ENCODE measurements around the gene ADAMTSL5. TPM values are rescaled to one million over a fixed set of nuclear protein-coding genes. Genes with fewer than 3 reads are reported as not detected.

Gene ADAMTSL5, protein sequence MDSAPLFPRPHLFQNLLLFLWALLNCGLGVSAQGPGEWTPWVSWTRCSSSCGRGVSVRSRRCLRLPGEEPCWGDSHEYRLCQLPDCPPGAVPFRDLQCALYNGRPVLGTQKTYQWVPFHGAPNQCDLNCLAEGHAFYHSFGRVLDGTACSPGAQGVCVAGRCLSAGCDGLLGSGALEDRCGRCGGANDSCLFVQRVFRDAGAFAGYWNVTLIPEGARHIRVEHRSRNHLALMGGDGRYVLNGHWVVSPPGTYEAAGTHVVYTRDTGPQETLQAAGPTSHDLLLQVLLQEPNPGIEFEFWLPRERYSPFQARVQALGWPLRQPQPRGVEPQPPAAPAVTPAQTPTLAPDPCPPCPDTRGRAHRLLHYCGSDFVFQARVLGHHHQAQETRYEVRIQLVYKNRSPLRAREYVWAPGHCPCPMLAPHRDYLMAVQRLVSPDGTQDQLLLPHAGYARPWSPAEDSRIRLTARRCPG
- 1 to 10 TPM; 1.2 to 1.8 TPM for total RNA-seq

DNA sequence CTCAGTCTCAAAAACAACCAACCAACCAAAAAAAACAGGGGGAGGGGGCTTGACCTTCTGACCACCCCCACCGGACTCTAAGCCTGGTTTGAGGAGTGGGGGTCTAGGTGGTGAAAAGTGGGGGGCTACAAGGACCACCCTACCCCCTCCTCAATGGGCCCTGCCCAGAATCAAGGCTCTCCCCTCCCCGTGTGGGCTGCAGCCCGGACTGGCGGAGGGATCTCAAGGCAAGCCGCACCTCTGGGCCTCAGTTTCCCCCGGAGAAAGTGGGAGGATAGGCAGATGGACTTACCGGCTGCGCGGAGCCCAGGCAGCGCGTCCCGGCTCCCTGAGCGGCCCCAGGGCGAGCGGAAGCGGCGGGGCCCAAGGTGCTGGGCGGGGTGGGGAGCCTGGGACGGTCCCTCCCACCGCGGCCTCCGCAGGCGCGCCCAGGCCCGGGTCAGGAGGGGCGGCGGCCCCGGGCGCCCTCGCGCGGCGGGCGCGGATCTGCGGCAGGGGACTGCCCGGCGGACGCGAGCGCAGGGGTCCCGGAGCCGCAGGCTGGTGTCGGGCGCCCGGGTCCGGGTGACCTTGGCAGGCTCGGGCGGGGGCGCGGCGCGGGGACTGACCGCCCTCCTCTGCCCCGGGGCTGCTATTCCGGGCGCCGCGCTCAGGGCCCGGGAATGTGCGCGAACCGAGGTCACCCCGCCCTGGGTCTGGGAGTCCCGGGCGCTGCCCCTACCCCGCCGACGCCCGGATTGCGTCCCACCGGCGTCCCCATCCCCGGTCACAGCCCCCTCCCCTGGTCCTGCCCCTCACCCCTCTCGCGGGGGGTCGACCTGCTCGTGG lies at the start of gene ADAMTSL5:
TSS of gene ADAMTSL5 (minus strand) at position 349 of the 828 bp plus-strand sequence. CDS start 2,076 bp downstream, outside the sequence.
- no peak within 1 kb of the TSS for H3K27ac Mint-ChIP-seq
- no peaks in the 10 kb centered on the region for H3K36me3 Mint-ChIP-seq

DNA sequence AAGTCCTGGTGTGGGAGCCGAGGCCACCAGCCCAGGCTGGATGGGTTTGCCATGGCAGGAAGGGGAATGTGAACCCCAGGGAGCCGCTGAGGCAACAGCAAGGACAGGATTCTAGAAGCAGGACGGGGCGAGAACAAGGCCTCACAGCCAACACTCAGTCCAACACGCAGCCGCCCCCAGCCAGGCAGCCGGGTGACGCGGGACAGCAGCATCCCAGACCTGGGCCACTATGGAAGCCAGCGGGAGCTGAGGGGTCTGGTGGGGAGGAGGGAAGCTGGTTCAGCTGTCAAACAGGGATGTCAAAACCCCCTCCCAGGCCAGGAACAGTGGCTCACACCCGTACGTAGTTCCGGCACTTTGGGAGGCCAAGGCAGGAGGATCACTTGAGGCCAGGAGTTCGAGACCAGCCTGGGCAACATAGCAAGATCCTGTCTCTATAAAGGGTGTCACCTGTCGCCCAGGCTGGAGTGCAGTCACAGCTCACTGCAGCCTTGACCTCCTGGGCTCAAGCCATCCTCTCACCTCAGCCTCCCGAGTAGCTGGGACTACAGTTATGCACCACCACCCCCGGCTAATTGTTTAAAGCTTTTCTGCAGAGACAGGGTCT lies 48.5 kb upstream of the ADAMTSL5 start:
- Mint-ChIP-seq H3K27me3 (no peaks in the 10 kb centered on the region), H3K36me3 (no peaks in the 10 kb centered on the region), H3K9me3 (no peaks in the 10 kb centered on the region), H3K4me3 (no peak overlapping the region), H3K4me1 (ENCODE audit: low read depth in 2 of 2) (peaks cover 0 to 7% of the 10 kb centered on the region in 2 donors), H3K27ac (no peak overlapping the region)
- DNase-seq (ENCODE audit: low spot score) (no peak), ATAC-seq (no peak)

More for the DNA sequence above, at the start of gene ADAMTSL5:
- H3K4me1 Mint-ChIP-seq (ENCODE audit: low read depth in 2 of 2): peaks cover 2 to 6% of the 10 kb centered on the region in 2 donors
- DNase-seq (ENCODE audit: low spot score) (peak; percentile 85), ATAC-seq (peak; percentile 90 to 91)
- peak within 1 kb of the TSS; percentile 48 for H3K4me3 Mint-ChIP-seq
- H3K9me3 Mint-ChIP-seq: no peaks in the 10 kb centered on the region
- peaks cover 7 to 10% of the 10 kb centered on the region in 2 donors for H3K27me3 Mint-ChIP-seq

GRCh38 chr19:1560286-1560882 lies 47.6 kb upstream of the ADAMTSL5 start:
- Mint-ChIP-seq H3K27ac (no peak overlapping the region), H3K36me3 (no peaks in the 10 kb centered on the region), H3K27me3 (no peaks in the 10 kb centered on the region), H3K9me3 (no peaks in the 10 kb centered on the region), H3K4me1 (ENCODE audit: low read depth in 2 of 2) (peaks cover 0 to 7% of the 10 kb centered on the region in 2 donors), H3K4me3 (no peak overlapping the region)
- ATAC-seq: peak in 1 of 2 donors; percentile 39
- no peak for DNase-seq (ENCODE audit: low spot score)

DNA sequence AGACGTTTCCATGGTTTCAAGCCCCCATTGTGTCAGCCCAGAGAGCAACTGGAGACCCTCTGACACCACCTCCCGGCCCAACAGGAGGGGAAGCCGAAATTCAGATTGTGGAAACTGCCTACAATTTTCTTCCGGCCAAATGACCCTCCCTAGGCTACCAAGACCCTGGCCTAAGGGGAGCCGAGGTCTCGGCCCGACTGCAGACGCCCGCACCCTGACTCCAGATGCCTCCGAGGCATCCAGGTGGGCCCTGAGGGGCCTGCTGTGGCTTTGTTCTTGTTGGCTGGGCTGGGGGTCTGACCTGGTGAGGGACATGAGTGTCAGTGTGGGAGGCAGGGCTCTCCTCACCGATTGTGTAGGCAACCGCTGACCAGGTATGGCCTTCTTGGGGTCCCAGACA lies 45.7 kb upstream of the ADAMTSL5 start:
- Mint-ChIP-seq H3K27me3 (no peaks in the 10 kb centered on the region), H3K36me3 (no peaks in the 10 kb centered on the region), H3K9me3 (no peaks in the 10 kb centered on the region), H3K4me3 (no peak overlapping the region), H3K4me1 (ENCODE audit: low read depth in 2 of 2) (peaks cover 0 to 7% of the 10 kb centered on the region in 2 donors), H3K27ac (no peak overlapping the region)
- DNase-seq (ENCODE audit: low spot score) (no peak), ATAC-seq (no peak)

DNA sequence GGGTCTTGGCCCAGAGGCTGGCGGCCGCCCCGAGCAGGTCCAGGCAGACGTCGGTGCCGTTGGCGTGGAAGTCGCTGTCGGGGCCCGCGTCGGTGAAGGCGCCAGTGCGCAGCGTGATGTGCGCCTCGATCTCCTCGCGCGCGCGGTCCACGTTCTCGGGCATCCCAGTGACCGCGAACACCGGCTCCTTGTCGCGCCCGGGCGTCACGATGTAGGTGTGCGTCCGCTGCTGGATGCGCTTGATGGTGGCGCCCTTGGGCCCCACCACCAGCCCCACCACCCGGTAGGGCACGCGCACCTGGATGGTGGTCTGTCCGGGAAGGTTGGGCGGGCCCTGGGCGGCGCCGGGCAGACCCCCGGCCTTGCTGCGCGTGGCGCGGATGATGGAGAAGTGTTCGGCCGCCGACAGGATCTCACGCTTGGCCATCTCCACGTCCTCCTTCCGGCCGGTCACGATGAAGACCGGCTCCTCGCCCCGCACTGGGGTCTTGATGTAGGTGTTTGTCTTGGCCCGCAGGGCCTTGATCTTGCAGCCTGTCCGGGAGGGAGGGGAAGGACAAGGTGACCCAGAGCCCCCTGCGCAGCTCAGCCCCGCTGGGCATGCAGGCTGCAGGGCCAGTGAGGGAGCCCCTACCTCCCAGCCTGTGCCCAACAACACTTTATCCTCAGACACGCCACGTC lies 43.7 kb upstream of the ADAMTSL5 start:
- Mint-ChIP-seq H3K9me3 (no peaks in the 10 kb centered on the region), H3K36me3 (no peaks in the 10 kb centered on the region), H3K27me3 (peaks cover 0 to 2% of the 10 kb centered on the region in 2 donors), H3K4me3 (no peak overlapping the region), H3K4me1 (ENCODE audit: low read depth in 2 of 2) (peaks cover 0 to 7% of the 10 kb centered on the region in 2 donors), H3K27ac (no peak overlapping the region)
- no peak for DNase-seq (ENCODE audit: low spot score)
- ATAC-seq: no peak

GRCh38 chr19:1555487-1556389 lies 42.9 kb upstream of the ADAMTSL5 start:
- Mint-ChIP-seq H3K27ac (no peak overlapping the region), H3K9me3 (no peaks in the 10 kb centered on the region), H3K36me3 (no peaks in the 10 kb centered on the region), H3K4me3 (no peak overlapping the region), H3K4me1 (ENCODE audit: low read depth in 2 of 2) (peaks cover 0 to 7% of the 10 kb centered on the region in 2 donors), H3K27me3 (peaks cover 0 to 2% of the 10 kb centered on the region in 2 donors)
- DNase-seq (ENCODE audit: low spot score) (no peak), ATAC-seq (no peak)

DNA sequence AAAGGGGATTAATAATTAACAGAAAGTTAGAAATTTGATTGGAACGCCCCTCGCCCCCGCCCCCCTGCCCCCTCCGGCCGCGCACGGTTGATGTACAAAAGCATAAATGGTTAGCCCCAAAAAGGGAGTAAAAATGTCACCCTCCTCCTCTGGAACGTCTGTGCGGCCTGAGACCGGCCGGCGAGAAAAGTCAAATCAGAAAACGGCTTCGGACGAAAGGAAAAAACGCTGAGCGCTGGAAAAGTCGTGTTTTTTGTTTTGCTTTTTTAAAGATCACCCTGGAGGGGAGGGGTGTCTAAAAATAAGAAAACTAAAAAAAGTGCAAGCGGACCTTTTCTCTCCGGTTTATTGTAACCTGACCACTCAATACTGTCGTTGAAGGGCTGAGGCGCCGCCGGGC lies 42.1 kb upstream of the ADAMTSL5 start:
- H3K27ac Mint-ChIP-seq: no peak overlapping the region
- peaks cover 0 to 2% of the 10 kb centered on the region in 2 donors for H3K27me3 Mint-ChIP-seq
- ATAC-seq (no peak), DNase-seq (ENCODE audit: low spot score) (no peak)
- H3K4me1 Mint-ChIP-seq (ENCODE audit: low read depth in 2 of 2): peaks cover 0 to 2% of the 10 kb centered on the region in 2 donors
- no peak overlapping the region for H3K4me3 Mint-ChIP-seq
- no peaks in the 10 kb centered on the region for H3K9me3 Mint-ChIP-seq
- H3K36me3 Mint-ChIP-seq: no peaks in the 10 kb centered on the region

- peaks cover 0 to 2% of the 10 kb centered on the region in 2 donors for H3K27me3 Mint-ChIP-seq
- H3K36me3 Mint-ChIP-seq: no peaks in the 10 kb centered on the region
- H3K9me3 Mint-ChIP-seq: no peaks in the 10 kb centered on the region
- ATAC-seq (no peak), DNase-seq (ENCODE audit: low spot score) (no peak)
- no peaks in the 10 kb centered on the region for H3K4me1 Mint-ChIP-seq (ENCODE audit: low read depth in 2 of 2)
- H3K4me3 Mint-ChIP-seq: no peak overlapping the region
- H3K27ac Mint-ChIP-seq: no peak overlapping the region
These were observed 40.6 kb upstream of the ADAMTSL5 start for GRCh38 chr19:1553415-1553814.

DNA sequence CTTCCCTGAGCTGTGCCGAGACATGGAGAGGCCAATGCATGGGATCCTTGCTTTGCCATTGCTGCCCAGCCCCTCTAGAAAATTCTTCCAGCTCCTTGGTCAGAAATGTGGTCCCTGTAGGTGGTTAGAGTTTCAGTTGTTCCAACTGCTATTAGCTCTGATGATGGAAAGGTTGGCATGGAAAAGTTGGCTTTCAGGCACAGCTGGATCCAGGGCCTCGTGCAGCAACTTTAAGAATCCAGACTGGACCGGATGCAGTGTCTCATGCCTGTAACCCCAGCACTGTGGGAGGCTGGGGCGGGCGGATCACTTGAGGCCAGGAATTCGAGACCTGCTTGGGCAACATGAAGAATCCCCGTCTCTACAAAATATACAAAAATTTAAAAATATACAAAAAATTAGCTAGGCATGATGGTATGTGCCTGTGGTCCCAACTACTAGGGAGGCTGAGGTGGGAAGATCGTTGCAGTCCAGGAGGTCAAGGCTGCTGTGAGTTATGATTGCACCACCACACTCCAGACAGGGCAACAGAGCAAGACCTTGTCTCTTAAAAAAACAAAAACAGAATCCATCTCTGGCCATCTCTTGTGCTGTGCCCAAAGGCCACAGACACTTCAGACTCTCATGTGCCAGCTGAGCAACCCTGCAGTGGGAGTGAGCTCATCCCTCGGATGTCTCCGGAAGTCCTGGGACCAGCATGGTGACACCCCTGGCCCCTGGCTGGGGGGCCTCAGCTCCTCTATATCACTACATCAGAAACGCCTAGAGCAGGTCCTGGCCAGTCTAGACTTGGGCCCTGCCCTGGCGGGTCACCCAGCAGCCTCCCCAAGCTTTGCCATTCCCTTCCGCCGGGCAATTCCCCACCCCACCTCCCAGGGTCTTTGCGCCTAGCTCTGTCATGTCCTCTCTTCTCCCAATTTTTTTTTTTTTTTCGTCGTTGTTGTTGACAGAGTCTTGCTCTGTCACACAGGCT lies 38.5 kb upstream of the ADAMTSL5 start:
- ATAC-seq (no peak), DNase-seq (ENCODE audit: low spot score) (no peak)
- Mint-ChIP-seq H3K4me3 (no peak overlapping the region), H3K27ac (no peak overlapping the region), H3K9me3 (no peaks in the 10 kb centered on the region), H3K36me3 (no peaks in the 10 kb centered on the region), H3K27me3 (peaks cover 0 to 8% of the 10 kb centered on the region in 2 donors), H3K4me1 (ENCODE audit: low read depth in 2 of 2) (no peaks in the 10 kb centered on the region)

DNA sequence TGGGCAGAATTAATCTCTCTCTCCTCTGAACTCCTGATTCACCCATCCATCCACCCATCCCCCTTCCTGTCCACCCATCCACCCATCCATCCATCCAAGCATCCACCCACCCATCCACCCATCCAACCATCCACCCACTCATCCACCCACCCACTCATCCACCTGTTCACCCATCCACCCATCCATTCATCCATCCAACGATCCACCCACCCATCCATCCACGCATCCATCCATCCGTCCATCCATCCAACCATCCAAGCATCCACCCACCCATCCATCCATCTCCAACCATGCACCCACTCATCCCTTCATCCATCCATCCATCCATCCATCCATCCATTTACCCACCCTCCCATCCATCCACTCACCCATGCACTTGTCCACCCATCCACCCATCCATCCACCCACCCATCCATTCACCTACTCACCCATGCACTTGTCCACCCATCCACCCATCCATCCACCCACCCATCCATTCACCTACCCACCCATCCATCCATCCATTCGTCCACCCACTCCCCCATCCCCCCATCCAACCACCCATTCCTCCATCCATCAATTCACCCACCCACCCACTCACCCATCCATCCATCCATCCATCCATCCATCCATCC lies 36.6 kb upstream of the ADAMTSL5 start:
- DNase-seq (ENCODE audit: low spot score): no peak

GRCh38 chr19:1540365-1540925 lies 27.6 kb upstream of the ADAMTSL5 start:
- no peaks in the 10 kb centered on the region for H3K4me1 Mint-ChIP-seq (ENCODE audit: low read depth in 2 of 2)
- no peak overlapping the region for H3K4me3 Mint-ChIP-seq
- no peak overlapping the region for H3K27ac Mint-ChIP-seq
- H3K27me3 Mint-ChIP-seq: peaks cover 12 to 21% of the 10 kb centered on the region in 2 donors
- H3K9me3 Mint-ChIP-seq: no peaks in the 10 kb centered on the region
- DNase-seq (ENCODE audit: low spot score): no peak
- H3K36me3 Mint-ChIP-seq: no peaks in the 10 kb centered on the region
- no peak for ATAC-seq

More for the DNA sequence above, 36.6 kb upstream of the ADAMTSL5 start:
- Mint-ChIP-seq H3K27ac (no peak overlapping the region), H3K4me1 (ENCODE audit: low read depth in 2 of 2) (peaks cover 0 to 3% of the 10 kb centered on the region in 2 donors), H3K4me3 (no peak overlapping the region), H3K36me3 (no peaks in the 10 kb centered on the region), H3K9me3 (no peaks in the 10 kb centered on the region), H3K27me3 (peaks cover 0 to 11% of the 10 kb centered on the region in 2 donors)
- ATAC-seq: no peak
